K562 (cell line): ENCODE data around the gene CENPH. TPM values are rescaled to one million over a fixed set of nuclear protein-coding genes. Genes with fewer than 3 reads are reported as not detected.

ENCODE experiments used
- ATAC-seq: fragments of 200-7000 bp; cut with Tn5 transposase; 3 replicates; pipeline ENCODE4 v1.9.1; 2020; ENCODE audit warnings: moderate library complexity
- BruUV-seq: library from RNA; stranded (reverse); fragments of 400-500 nt; replicated peaks from 2 replicates; lab custom pipeline; 2021; lab: Mats Ljungman, UMichigan
- CTCF ChIA-PET: fragments of 300-600 bp; formaldehyde crosslinking; extraction: SDS; loops from one replicate; lab custom pipeline; 2021; ENCODE audit warnings: low intra/inter-chr PET ratio; lab: Yijun Ruan, JAX
- POLR2A ChIA-PET: fragments of 300-600, 350-650 bp; sonication (Branson Sonifier 250); formaldehyde crosslinking; extraction: SDS; loops from one replicate; lab custom pipeline; 2021; ENCODE audit warnings: antibody characterized with exemption, inconsistent platforms; lab: Yijun Ruan, JAX
- DNase-seq, 4 experiments: peaks; one replicate each; pipeline versions ENCODE4 v3.0.0 to v3.0.0-alpha.2; 2011 to 2018; ENCODE audit warnings: low spot score in 3 of 4, mixed read lengths in 3 of 4; ENCODE audit errors: extremely low read depth in 1 of 4
- FAIRE-seq: peaks from 2 replicates; lab custom pipeline; 2011; peaks lifted over from hg19 to GRCh38; lab: Jason Lieb, UNC
- H2AFZ ChIP-seq: 2 replicates; pipeline ENCODE4 v1.6.0; 2011; ENCODE audit warnings: low read depth, low read length, control low read depth, inconsistent platforms
- H3K27ac ChIP-seq: fragments of 200-600 bp; 3 replicates; pipeline ENCODE4 v1.8.0; 2011; ENCODE audit warnings: low read depth, mild to moderate bottlenecking, control low read depth, inconsistent platforms, low read length, moderate library complexity, mixed read lengths; ENCODE audit errors: extremely low read depth
- H3K27me3 ChIP-seq, 2 experiments: fragments of 300-600 bp in 1 of 2; 2 replicates in 1 of 2; 3 replicates in 1 of 2; pipeline versions ENCODE4 v1.6.0 to v1.8.0; 2011; ENCODE audit warnings: inconsistent platforms in 2 of 2, low read length in 2 of 2, mild to moderate bottlenecking in 1 of 2, mixed read lengths in 1 of 2, moderate library complexity in 1 of 2; ENCODE audit not compliant: control insufficient read depth in 2 of 2, insufficient read depth in 2 of 2
- H3K36me3 ChIP-seq: fragments of 300-600 bp; 3 replicates; pipeline ENCODE4 v1.8.0; 2011; ENCODE audit warnings: mild to moderate bottlenecking, low read length, inconsistent platforms; ENCODE audit not compliant: control insufficient read depth, insufficient read depth
- H3K4me1 ChIP-seq, 2 experiments: fragments of 200-600 bp in 1 of 2; replicated peaks in 1 of 2; 2 replicates in 1 of 2; 3 replicates in 1 of 2; pipeline versions ENCODE4 v1.5.1 to v1.8.0; 2011; ENCODE audit warnings: inconsistent platforms in 2 of 2, low read length in 2 of 2, mild to moderate bottlenecking in 1 of 2, mixed read lengths in 1 of 2, moderate library complexity in 1 of 2; ENCODE audit not compliant: control insufficient read depth in 2 of 2, insufficient read depth in 2 of 2
- H3K4me2 ChIP-seq: 2 replicates; pipeline ENCODE4 v1.6.1; 2011; ENCODE audit warnings: low read length, control low read depth, inconsistent platforms, mixed read lengths; ENCODE audit not compliant: insufficient read depth
- H3K4me3 ChIP-seq: fragments of 200-600 bp; sonication (generic), shearing (Covaris generic); 2 replicates; pipeline ENCODE4 v1.5.1; 2016; ENCODE audit warnings: control low read depth, inconsistent platforms
- H3K79me2 ChIP-seq: fragments of 200-600 bp; 3 replicates; pipeline ENCODE4 v1.8.0; 2011; ENCODE audit warnings: low read length, inconsistent platforms; ENCODE audit not compliant: control insufficient read depth, insufficient read depth
- H3K9ac ChIP-seq, 2 experiments: 2 replicates each; pipeline versions ENCODE4 v1.6.0 to v1.6.1; 2011; ENCODE audit warnings: low read depth in 2 of 2, low read length in 2 of 2, control low read depth in 1 of 2, inconsistent platforms in 1 of 2, mild to moderate bottlenecking in 1 of 2, mixed read lengths in 1 of 2; ENCODE audit not compliant: insufficient read depth in 1 of 2
- H3K9me1 ChIP-seq: one replicate; pipeline ENCODE4 v1.6.0; 2011; ENCODE audit warnings: inconsistent platforms, mild to moderate bottlenecking, low read length, moderate library complexity; ENCODE audit not compliant: control insufficient read depth, insufficient read depth
- H3K9me3 ChIP-seq: replicated peaks from 2 replicates; pipeline ENCODE4 v1.5.1; 2011; ENCODE audit warnings: low read depth, low read length, inconsistent platforms; ENCODE audit not compliant: control insufficient read depth, insufficient read depth
- H4K20me1 ChIP-seq: replicated peaks from 2 replicates; pipeline ENCODE4 v1.6.1; 2011; ENCODE audit warnings: low read length, inconsistent platforms, mixed read lengths; ENCODE audit not compliant: control insufficient read depth, insufficient read depth
- CHD1 ChIP-seq: fragments of 200-600 bp; sonication (generic); IDR thresholded peaks from one replicate; pipeline ENCODE4 v1.6.1; 2012; ENCODE audit warnings: mild to moderate bottlenecking, moderate library complexity, low read length, inconsistent platforms
- CTBP1 ChIP-seq: fragments of 450-650 bp; IDR thresholded peaks from 2 replicates; pipeline ENCODE4 v1.6.1; 2016; ENCODE audit warnings: borderline replicate concordance
- DMBX1 ChIP-seq: fragments of 250-450 bp; sonication (Bioruptor Pico); IDR thresholded peaks from 2 replicates; pipeline ENCODE4 v1.8.0; 2022; ENCODE audit warnings: inconsistent platforms, mild to moderate bottlenecking, moderate library complexity, borderline replicate concordance
- EWSR1 ChIP-seq: fragments of 450-650 bp; IDR thresholded peaks from 2 replicates; pipeline ENCODE4 v1.6.1; 2018; ENCODE audit warnings: borderline replicate concordance, mild to moderate bottlenecking, low read depth, moderate library complexity; ENCODE audit not compliant: partially characterized antibody
- EZH2 ChIP-seq: IDR thresholded peaks from 2 replicates; pipeline ENCODE4 v1.6.1; 2012; ENCODE audit warnings: low read depth, mild to moderate bottlenecking, inconsistent platforms, low read length, borderline replicate concordance
- LARP7 ChIP-seq: fragments of 450-650 bp; IDR thresholded peaks from 2 replicates; pipeline ENCODE4 v1.6.1; 2016
- RAD21 ChIP-seq, 2 experiments: fragments of 250-450 bp in 1 of 2; fragments of 450-650 bp in 1 of 2; sonication (Bioruptor Pico) in 1 of 2; formaldehyde crosslinking in 1 of 2; IDR thresholded peaks in 1 of 2; conservative IDR thresholded peaks in 1 of 2; 2 replicates each; pipeline versions ENCODE4 v1.4.0 to v1.8.0; 2020 to 2022; ENCODE audit warnings: mild to moderate bottlenecking in 2 of 2, moderate library complexity in 1 of 2
- SIRT6 ChIP-seq: IDR thresholded peaks from one replicate; pipeline ENCODE4 v1.6.1; 2012; ENCODE audit warnings: low read depth, mild to moderate bottlenecking, control low read depth, inconsistent platforms, low read length, moderate library complexity
- SMC3 ChIP-seq: conservative IDR thresholded peaks from 2 replicates; pipeline ENCODE4 v1.6.1; 2011; ENCODE audit warnings: low read depth, low read length, improper control_type of control experiment; ENCODE audit not compliant: insufficient read depth
- STAT5B ChIP-seq: fragments of 250-450 bp; sonication (Bioruptor Pico); IDR thresholded peaks from 2 replicates; pipeline ENCODE4 v1.8.0; 2021; ENCODE audit warnings: mild to moderate bottlenecking, inconsistent platforms
- THAP7 ChIP-seq: fragments of 250-450 bp; sonication (Bioruptor Pico); IDR thresholded peaks from 2 replicates; pipeline ENCODE4 v1.5.0; 2021
- U2AF1 ChIP-seq: fragments of 200-400 bp; formaldehyde crosslinking; optimal IDR thresholded peaks from 2 replicates; pipeline ENCODE3; 2017; ENCODE audit warnings: mild to moderate bottlenecking, low read depth, low read length, moderate library complexity
- ZKSCAN8 ChIP-seq: fragments of 200-800 bp; sonication (Bioruptor generic); IDR thresholded peaks from 2 replicates; pipeline ENCODE4 v1.6.1; 2016; ENCODE audit warnings: missing genetic modification characterization, missing compliant biosample characterization
- ZNF224 ChIP-seq: sonication (generic); formaldehyde crosslinking; IDR thresholded peaks from 2 replicates; pipeline ENCODE4 v1.8.0; 2022; ENCODE audit warnings: mild to moderate bottlenecking, missing genetic modification reagents
- ZNF253 ChIP-seq: fragments of 250-450 bp; sonication (Bioruptor Pico); conservative IDR thresholded peaks from 2 replicates; pipeline ENCODE4 v1.6.1; 2021; ENCODE audit warnings: mild to moderate bottlenecking
- ZNF311 ChIP-seq: fragments of 250-450 bp; sonication (Bioruptor Pico); IDR thresholded peaks from 2 replicates; pipeline ENCODE4 v1.4.0; 2020; ENCODE audit warnings: mild to moderate bottlenecking, moderate library complexity
- WGBS: fragments of 100-300 bp; shearing (Covaris generic); methylation state at CpG from one replicate; pipeline ENCODE4 v1.1.6; 2016; ENCODE audit warnings: low coverage, mixed read lengths; ENCODE audit not compliant: insufficient coverage; ENCODE audit errors: missing lambda C conversion rate; 5-methylcytosine and 5-hydroxymethylcytosine counted together
- in situ Hi-C: fragments of 300-500 bp; cut with MboI; formaldehyde crosslinking; loops from 4 replicates; pipeline ENCODE4 v1.15.0; 2018; ENCODE audit warnings: inconsistent platforms, mixed read lengths
- intact Hi-C: fragments of 100-400 bp; cut with micrococcal nuclease; formaldehyde crosslinking; loops from 2 replicates; pipeline ENCODE4 v1.14.2; 2022
- polyA plus RNA-seq, 8 experiments: library from polyadenylated mRNA; depleted of rRNA in 4 of 8; stranded (reverse) in 5 of 8; unstranded in 3 of 8; fragments of >200 nt; fragmentation: Nextera tagmentation in 2 of 8; fragmentation: Illumina TruSeq in 1 of 8; extraction: Ambion mirVana in 2 of 8; extraction: Trizol in 1 of 8; gene quantifications; 2 replicates each; pipeline versions ENCODE4 v1.2.1 to v1.2.3, GENCODE V29; 2011 to 2014; ENCODE audit warnings: inconsistent platforms in 1 of 8, missing spikeins in 1 of 8
- total RNA-seq, 7 experiments: library from RNA; depleted of rRNA in 6 of 7; stranded (reverse); fragments of >200 nt in 6 of 7; fragmentation: Illumina TruSeq in 2 of 7; extraction: Trizol in 2 of 7; gene quantifications; 2 replicates each; pipeline versions ENCODE4 v1.2.1 to v1.2.3, GENCODE V29; 2011 to 2021; ENCODE audit warnings: low replicate concordance in 1 of 7

CENPH gene
- total and polyA plus RNA-seq, 9 of the 15 experiments (the other 6 are each of a cell fraction or from before 2014, with no cell fraction given) = 10.5 to 124 (median 74.9) TPM

- Histone ChIP-seq H3K4me1 (no peaks in the 10 kb centered on the region), H4K20me1 (no peaks in the 10 kb centered on the region), H3K36me3 (no peaks in the 10 kb centered on the region), H3K9me1 (no peaks in the 10 kb centered on the region), H3K9ac (no peak overlapping the region; a peak in 1 of 4 replicates), H3K27ac (no peak overlapping the region), H3K27me3 (no peaks in the 10 kb centered on the region), H3K4me2 (no peak overlapping the region), H3K9me3 (no peaks in the 10 kb centered on the region), H3K4me3 (no peak overlapping the region), H2AFZ (no peak overlapping the region), H3K79me2 (no peaks in the 10 kb centered on the region)
- 79% methylated on average over 1 of the region's 2 CpGs for WGBS
- intact Hi-C loops (no loop called here), in situ Hi-C loops (no loop called here)
- BruUV-seq = no TSS peak
- ChIA-PET POLR2A (interaction anchor here (1.1 kb wide), 1 partner anchor 14 kb away, joined by 3 read pairs; no protein-coding TSS in a partner anchor), CTCF (no interaction called here)
- TF ChIP-seq SMC3 = no peak
- TF ChIP-seq ZNF224 (CRISPR knock-in tag) = no peak
- no peak for TF ChIP-seq LARP7
- no peak for TF ChIP-seq ZNF311
- TF ChIP-seq CHD1 = no peak
- TF ChIP-seq EZH2 = no peak
- no peak for TF ChIP-seq SIRT6
- no peak for TF ChIP-seq RAD21 (CRISPR knock-in tag; conservative IDR thresholded peaks at IDR 0.05 in 1 of 2, IDR thresholded peaks at IDR 0.05 in 1 of 2)
- TF ChIP-seq STAT5B = no peak
- no peak for TF ChIP-seq U2AF1
- TF ChIP-seq CTBP1 = no peak
- TF ChIP-seq ZNF253 (CRISPR knock-in tag) = no peak
- TF ChIP-seq ZKSCAN8 (CRISPR knock-in tag) = no peak
- no peak for TF ChIP-seq THAP7 (CRISPR knock-in tag)
- TF ChIP-seq EWSR1 = no peak
- no peak for TF ChIP-seq DMBX1 (CRISPR knock-in tag)
- no peak for FAIRE-seq
- DNase-seq = no peak
- ATAC-seq = no peak
Measured at GRCh38 chr5:69148981-69149675, 40.3 kb upstream of the CENPH start.
